Activated T-cell treated with anti-CD3 and anti-CD28 coated beads, Interleukin-2, amount 50 U/mL, for 72 hours (primary cell): ENCODE results near the gene MVB12B. TPM values are rescaled to one million over a fixed set of nuclear protein-coding genes. Genes with fewer than 3 reads are reported as not detected.

ENCODE experiments used
- ATAC-seq, 2 donors: fragments of 150-1000 bp; cut with Tn5 transposase; replicated peaks in 1 of 2; 2 replicates each; pipeline ENCODE4 v1.10.0; 2021; ENCODE audit warnings: moderate library complexity in 2 of 2, mild to moderate bottlenecking in 1 of 2
- DNase-seq, 2 donors: peaks; one replicate each; pipeline ENCODE4 v3.0.0; 2021 to 2022; ENCODE audit warnings: mixed read lengths in 1 of 2
- H3K27ac Mint-ChIP-seq: one replicate; pipeline ENCODE4 v1.8.0; 2022; ENCODE audit warnings: mild to moderate bottlenecking, moderate library complexity, mixed read lengths
- H3K27me3 Mint-ChIP-seq: one replicate; pipeline ENCODE4 v1.8.0; 2022; ENCODE audit warnings: low read depth, mixed read lengths
- H3K36me3 Mint-ChIP-seq, 2 donors: one replicate each; pipeline ENCODE4 v1.8.0; 2022; ENCODE audit warnings: mixed read lengths in 2 of 2, mild to moderate bottlenecking in 1 of 2; ENCODE audit not compliant: insufficient read depth in 2 of 2
- H3K4me1 Mint-ChIP-seq: one replicate; pipeline ENCODE4 v1.8.0; 2022; ENCODE audit warnings: low read depth, mixed read lengths
- H3K4me3 Mint-ChIP-seq, 2 donors: one replicate each; pipeline ENCODE4 v1.8.0; 2022; ENCODE audit warnings: mild to moderate bottlenecking in 2 of 2, mixed read lengths in 2 of 2, moderate library complexity in 2 of 2
- H3K9me3 Mint-ChIP-seq, 2 donors: one replicate each; pipeline ENCODE4 v1.8.0; 2022; ENCODE audit warnings: mixed read lengths in 2 of 2
- total RNA-seq, 2 donors: library from RNA; stranded (reverse); gene quantifications; one replicate each; pipeline ENCODE4 v1.2.3, GENCODE V29; 2022

The MVB12B gene
- total RNA-seq, 2 donors from 2014 or later, result 11.5 to 17.1 TPM

DNA sequence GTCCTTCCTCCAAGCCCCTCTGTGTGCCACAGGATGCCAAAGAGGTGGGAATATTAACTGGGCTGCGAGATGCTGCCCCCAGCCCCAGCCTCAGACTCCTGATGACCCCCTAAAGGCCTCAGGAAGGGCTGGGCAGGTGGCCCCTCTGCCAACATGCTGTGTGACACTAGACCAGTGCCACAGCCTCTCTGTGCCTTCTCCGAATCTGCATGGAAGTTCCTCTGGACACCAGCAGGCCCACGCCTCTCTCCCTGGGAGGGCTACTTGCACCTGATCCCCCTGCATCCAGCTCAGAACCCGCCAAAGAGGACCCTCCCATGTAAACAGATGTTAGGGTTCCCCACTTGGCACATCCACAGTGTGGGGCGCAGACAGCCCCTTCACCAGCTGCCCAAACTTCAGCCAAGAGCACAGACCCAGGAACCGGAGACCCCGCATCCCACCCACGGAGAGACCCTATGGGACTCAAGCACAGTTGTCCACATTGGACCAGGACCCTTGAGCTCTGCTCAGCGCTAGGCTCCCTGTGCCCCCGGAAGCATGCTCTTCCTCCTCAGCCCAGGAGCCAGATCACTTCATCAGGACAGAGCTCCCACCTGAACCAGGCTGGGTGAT is 195.5 kb downstream of the MVB12B start:
- Mint-ChIP-seq H3K27me3 (peaks cover 83% of the 10 kb centered on the region), H3K9me3 (no peaks in the 10 kb centered on the region), H3K4me3 (no peak overlapping the region), H3K36me3 (no peaks in the 10 kb centered on the region), H3K27ac (no peak overlapping the region), H3K4me1 (peaks cover 44% of the 10 kb centered on the region)
- ATAC-seq (no peak), DNase-seq (no peak)

DNA sequence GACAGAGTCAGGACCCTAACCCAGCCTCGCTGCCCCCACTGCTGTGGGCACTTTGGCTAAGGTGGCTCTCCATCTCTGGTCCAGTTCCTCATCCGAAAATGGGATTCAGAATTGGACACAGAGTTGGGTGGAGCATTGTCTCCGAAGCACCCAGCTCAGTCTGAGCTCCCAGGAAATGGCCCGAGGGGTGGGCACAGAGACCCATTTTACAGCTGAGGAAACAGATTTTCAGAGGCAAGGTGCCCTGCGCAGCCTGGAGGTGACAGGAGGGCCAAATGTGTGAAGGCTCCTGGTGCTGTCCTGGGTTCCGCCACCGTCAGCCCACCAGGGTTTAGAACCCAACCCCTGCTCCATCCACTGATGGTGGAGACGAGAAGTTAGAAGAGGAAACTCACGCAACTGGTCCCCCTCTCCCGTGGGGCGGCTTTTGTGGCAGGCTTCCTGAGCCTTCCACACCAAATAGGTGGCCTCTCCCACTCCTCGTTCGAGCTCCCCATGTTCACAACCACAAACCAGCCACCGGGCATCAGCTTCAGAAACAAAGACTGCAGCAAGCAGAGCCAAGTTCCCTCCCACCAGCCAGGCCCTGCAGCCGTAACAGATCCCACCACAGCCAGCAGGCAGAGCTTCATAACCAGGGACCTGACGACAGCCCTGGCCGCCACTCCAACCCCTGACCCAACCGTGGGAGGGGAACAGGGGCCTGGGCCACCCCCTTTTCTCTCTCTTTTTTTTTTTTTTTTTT is 196.2 kb downstream of the MVB12B start:
- H3K36me3 Mint-ChIP-seq, result no peaks in the 10 kb centered on the region
- peaks cover 80% of the 10 kb centered on the region for H3K27me3 Mint-ChIP-seq
- H3K27ac Mint-ChIP-seq, result no peak overlapping the region
- no peak for DNase-seq
- peaks cover 37% of the 10 kb centered on the region for H3K4me1 Mint-ChIP-seq
- peak overlapping the region; percentile 48 for H3K4me3 Mint-ChIP-seq
- no peaks in the 10 kb centered on the region for H3K9me3 Mint-ChIP-seq
- no peak for ATAC-seq

DNA sequence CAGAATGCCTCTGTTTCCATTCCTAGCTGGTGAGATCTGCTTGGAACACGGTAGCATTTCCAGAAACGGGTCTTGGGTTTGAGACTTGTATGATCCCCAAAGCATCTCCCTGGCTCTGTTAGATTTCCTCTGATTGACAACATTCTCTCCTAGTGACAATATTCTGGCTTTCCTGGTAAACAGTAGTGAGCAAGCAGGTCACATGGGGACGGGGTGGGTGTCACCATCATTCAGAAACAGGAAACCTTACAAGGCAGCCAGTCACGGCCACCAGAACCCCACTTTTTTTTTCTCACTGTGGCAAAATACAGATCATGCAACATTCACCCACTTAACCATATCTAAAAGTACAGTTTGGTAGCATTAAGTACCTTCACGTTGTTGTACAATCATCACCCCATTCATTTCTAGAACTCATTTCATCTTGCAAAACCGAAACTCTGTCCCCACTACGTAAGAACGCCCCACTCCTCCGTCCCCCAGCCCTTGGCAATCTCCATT is 197.0 kb downstream of the MVB12B start:
- peak overlapping the region; percentile 9 for H3K27ac Mint-ChIP-seq
- DNase-seq (peak; percentile 65 to 70), ATAC-seq (peak; percentile 80 to 84)
- peak overlapping the region; percentile 48 to 66 for H3K4me3 Mint-ChIP-seq
- H3K4me1 Mint-ChIP-seq, result peaks cover 28% of the 10 kb centered on the region
- no peaks in the 10 kb centered on the region for H3K36me3 Mint-ChIP-seq
- H3K9me3 Mint-ChIP-seq, result no peaks in the 10 kb centered on the region
- H3K27me3 Mint-ChIP-seq, result peaks cover 76% of the 10 kb centered on the region

DNA sequence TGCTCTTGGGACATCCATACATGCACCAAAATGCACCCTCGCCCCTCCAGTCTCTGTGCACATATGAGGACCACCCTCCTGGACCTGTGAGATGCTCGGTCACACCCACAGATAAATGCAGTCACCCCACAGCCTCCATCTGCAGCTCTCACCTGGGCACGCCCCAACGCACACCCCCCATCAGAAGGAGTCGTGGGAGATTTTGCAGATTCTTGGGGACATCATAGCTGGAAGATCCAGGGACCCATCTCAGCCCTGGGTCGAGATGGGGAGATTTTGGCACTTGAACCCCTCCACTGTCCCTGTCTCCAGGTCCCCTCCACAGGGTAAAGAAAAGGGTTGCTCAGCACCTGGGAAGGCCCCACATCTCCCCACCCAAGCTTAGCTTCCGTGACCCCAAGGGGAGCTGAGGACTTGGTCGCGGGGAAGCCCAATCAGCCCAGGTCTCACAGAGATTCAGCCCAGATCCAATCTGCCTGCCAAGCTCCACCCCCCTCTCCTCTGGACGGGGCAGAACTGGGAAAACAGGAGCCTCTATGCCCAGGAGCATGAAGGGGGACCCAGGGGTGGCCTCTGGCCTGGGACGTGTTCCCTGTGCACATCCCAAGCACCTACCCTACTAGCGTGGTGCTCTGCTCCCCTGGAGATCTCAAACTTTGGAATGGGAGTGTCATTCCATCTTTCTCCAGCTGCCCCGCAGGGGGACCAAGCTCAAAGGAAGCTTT is 197.9 kb downstream of the MVB12B start:
- Mint-ChIP-seq H3K36me3 (no peaks in the 10 kb centered on the region), H3K27me3 (peaks cover 76% of the 10 kb centered on the region), H3K9me3 (no peaks in the 10 kb centered on the region), H3K27ac (peak overlapping the region; percentile 12), H3K4me3 (peak overlapping the region in 1 of 2 donors; percentile 66), H3K4me1 (peaks cover 19% of the 10 kb centered on the region)
- ATAC-seq (no peak), DNase-seq (no peak)

DNA sequence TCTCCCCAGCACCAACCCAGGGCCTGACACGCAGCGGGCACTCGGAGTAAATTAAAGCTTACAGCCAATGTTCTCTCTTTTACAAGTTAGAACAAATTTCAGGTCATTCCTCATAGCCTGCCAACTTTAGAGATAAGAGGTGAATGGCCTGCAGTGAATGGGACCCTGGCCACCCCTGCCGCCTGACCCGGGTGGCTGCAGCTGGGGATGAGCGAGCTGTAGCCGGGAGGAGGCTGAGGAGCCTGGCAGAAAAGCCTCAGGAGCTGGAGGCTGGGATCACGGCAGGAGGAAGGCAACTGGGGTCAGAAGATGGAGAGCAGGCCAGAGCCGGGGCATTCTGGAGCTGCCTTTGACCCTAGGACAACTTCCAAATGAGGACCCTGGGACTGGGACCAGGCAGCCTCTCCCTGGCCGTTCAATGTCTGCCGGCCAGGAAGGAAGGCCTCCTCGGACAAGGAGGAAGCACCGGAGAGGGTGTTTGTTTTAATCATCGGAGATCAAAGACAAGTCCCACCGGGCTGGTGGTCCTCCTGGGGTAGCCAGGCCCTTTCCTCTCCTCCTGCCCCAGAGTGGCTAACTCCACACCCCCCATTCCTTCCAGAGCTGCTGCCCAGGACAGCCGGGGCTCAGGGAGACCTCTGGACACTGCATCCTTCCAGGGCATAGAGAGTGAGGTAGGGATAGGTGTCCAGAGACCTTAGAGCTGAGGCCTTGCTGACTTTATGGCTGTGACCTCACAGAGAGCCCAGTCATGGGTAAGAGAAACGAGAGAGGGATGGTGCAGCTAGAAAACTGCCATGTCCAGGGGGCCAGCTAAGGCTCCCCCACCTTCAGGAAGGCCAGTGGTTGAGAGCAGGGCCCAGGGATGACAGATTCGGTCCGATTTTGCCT is 199.8 kb downstream of the MVB12B start:
- Mint-ChIP-seq H3K4me1 (peaks cover 18% of the 10 kb centered on the region), H3K36me3 (no peaks in the 10 kb centered on the region), H3K27ac (no peak overlapping the region), H3K4me3 (no peak overlapping the region), H3K27me3 (peaks cover 67% of the 10 kb centered on the region), H3K9me3 (no peaks in the 10 kb centered on the region)
- no peak for ATAC-seq
- DNase-seq, result no peak

DNA sequence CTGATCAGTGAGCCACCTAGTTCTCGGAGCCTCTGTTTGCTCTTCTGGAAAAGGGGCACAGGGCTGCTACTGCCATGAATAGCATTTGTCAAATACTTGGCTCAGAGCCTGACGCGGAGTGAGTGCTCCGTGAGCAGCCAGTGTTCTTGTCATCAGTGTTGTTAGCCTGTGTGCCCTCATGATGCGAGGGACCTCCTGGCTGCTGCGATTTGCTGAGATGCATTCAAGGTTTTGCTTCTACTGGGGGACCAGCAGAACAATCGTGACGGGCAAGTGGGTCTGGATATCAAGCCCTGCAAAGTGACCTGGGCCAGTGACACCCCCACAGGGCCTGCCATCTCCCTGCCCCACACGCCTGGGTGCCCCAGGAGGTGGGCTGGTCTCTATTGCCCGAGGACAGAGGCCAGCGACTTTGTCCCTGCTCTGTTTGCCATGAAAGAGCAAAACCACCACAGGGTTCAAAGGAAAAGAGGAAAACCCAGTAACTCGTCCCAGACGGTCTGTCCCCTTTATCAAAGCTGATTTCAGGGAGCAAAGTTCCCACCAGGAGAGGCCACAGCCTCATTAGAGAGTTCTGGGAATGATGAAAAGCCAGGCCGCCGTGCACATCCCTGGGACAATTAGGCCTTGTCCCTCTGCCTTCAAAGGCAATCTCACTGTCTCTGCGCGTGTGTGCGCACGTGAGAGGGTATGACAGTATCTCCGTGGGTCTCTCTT is 200.6 kb downstream of the MVB12B start:
- no peak for ATAC-seq
- Mint-ChIP-seq H3K4me3 (no peak overlapping the region), H3K9me3 (no peaks in the 10 kb centered on the region), H3K27ac (no peak overlapping the region), H3K36me3 (no peaks in the 10 kb centered on the region), H3K4me1 (peaks cover 18% of the 10 kb centered on the region), H3K27me3 (peaks cover 63% of the 10 kb centered on the region)
- no peak for DNase-seq

DNA sequence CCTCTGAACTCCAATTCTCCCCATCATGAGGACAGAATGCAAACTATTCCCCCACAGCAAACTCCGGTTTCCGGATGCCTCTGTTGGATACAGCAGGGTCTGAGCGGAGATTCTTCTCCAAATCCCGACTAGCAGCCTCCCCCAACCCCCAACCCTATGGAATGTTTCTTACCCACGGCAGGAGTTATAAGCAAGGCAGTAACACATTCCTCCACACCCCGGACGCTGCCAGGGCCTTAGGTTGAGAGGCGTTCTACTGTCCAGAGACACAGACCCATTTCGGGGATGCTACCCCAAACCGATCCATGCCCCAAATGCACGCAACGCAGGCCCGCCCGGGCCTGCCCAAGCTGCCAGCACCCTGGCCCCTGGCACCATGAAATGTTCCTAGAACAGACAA is 201.5 kb downstream of the MVB12B start:
- Mint-ChIP-seq H3K4me1 (peaks cover 13% of the 10 kb centered on the region), H3K27ac (no peak overlapping the region), H3K4me3 (no peak overlapping the region), H3K36me3 (no peaks in the 10 kb centered on the region), H3K27me3 (peaks cover 62% of the 10 kb centered on the region), H3K9me3 (no peaks in the 10 kb centered on the region)
- ATAC-seq, result no peak
- no peak for DNase-seq

DNA sequence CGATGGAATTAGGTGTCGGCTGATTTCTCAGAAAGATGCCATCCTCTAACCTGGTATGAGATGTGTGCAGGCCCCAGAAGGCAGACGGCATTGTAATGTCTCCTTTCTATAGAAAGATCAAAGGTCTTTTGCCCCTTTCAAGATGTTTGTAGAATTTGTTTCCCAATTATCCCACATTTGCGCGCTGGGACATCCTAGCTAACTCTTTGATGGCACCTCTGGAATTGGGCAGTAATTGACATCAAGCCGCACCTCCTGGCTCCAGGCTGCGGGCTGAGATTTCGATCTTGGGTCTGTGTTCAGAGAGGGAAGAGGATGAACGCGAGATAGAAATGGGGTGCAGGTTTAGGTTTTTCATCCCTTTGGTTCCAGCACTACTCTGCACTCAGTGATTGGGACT is 202.3 kb downstream of the MVB12B start:
- H3K9me3 Mint-ChIP-seq, result no peaks in the 10 kb centered on the region
- H3K27me3 Mint-ChIP-seq, result peaks cover 59% of the 10 kb centered on the region
- ATAC-seq, result no peak
- no peak overlapping the region for H3K27ac Mint-ChIP-seq
- peaks cover 5% of the 10 kb centered on the region for H3K4me1 Mint-ChIP-seq
- H3K4me3 Mint-ChIP-seq, result no peak overlapping the region
- DNase-seq, result no peak
- no peaks in the 10 kb centered on the region for H3K36me3 Mint-ChIP-seq

DNA sequence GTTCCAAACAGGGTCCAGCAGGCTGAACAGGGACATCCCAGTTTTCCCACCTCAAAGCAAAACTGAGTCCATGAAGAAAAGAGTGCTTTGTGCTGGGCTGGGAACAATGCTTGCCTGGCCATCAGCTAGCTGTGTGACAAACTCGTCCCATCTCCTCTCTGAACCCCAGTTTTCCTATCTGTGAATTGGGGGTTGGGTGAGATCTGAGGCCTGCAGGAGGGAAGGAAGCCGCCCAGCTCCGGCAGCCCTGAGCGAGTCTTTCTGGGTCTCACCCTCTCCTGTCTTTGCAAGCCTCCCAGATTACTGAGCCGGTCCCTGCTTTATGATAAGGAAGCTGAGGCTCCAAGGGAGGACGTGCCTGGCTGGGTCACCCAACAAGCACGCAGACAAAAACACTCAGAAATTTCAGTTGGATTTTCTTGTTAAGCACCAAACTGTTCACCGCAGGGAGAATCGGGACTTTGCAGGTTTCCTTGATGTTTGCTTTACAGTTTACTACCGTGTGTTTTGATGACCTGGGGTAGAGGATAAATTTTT is 204.5 kb downstream of the MVB12B start:
- ATAC-seq, result no peak
- H3K9me3 Mint-ChIP-seq, result no peaks in the 10 kb centered on the region
- no peak overlapping the region for H3K4me3 Mint-ChIP-seq
- peaks cover 46% of the 10 kb centered on the region for H3K27me3 Mint-ChIP-seq
- H3K36me3 Mint-ChIP-seq, result no peaks in the 10 kb centered on the region
- no peak for DNase-seq
- no peaks in the 10 kb centered on the region for H3K4me1 Mint-ChIP-seq
- no peak overlapping the region for H3K27ac Mint-ChIP-seq

DNA sequence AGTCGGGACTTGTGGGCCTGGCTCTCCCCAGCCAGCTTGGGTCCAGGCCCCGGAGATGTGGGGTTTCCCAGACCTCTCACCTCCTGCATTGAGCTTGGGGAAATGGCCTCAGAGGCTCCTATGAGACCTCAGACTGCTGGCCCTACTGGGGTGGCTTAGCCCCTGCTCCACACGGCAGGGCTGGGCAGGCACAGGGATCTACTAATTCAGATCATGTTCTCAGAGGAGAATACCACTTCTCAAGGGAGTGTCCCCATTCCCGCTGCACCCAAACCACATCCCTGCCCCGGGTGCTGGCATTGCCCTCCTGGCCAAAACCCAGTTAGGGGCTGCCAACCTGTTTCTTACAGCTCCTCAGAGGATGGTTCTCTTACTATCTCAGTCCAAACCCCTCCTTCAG is 205.0 kb downstream of the MVB12B start:
- Mint-ChIP-seq H3K36me3 (no peaks in the 10 kb centered on the region), H3K4me3 (no peak overlapping the region), H3K27me3 (peaks cover 50% of the 10 kb centered on the region), H3K9me3 (no peaks in the 10 kb centered on the region), H3K27ac (no peak overlapping the region), H3K4me1 (no peaks in the 10 kb centered on the region)
- no peak for ATAC-seq
- no peak for DNase-seq

DNA sequence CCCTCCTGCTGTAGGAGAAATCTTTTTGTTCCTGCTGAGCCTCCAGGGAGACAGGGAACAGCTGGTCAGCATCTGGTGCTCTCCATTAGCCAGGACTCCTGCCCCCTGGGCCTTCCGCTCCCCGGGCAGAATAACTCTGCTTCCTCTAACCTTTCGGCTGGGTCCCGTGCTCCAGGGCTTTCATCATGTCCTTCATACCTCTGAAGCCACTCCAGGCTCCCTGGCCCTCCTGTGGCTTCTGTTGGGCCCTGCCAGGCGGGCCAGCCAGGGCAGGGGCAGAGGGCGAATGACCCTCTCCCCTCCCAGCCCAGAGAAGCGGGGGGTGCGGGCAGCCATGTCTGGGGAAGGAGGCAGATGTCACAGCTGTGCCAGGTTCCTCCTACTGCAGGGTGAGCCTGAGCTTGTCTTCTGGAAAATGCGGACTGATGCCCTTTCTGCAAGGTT is 205.4 kb downstream of the MVB12B start:
- peaks cover 54% of the 10 kb centered on the region for H3K27me3 Mint-ChIP-seq
- no peak overlapping the region for H3K27ac Mint-ChIP-seq
- DNase-seq (no peak), ATAC-seq (no peak)
- H3K36me3 Mint-ChIP-seq, result no peaks in the 10 kb centered on the region
- H3K4me1 Mint-ChIP-seq, result no peaks in the 10 kb centered on the region
- H3K4me3 Mint-ChIP-seq, result no peak overlapping the region
- H3K9me3 Mint-ChIP-seq, result no peaks in the 10 kb centered on the region

DNA sequence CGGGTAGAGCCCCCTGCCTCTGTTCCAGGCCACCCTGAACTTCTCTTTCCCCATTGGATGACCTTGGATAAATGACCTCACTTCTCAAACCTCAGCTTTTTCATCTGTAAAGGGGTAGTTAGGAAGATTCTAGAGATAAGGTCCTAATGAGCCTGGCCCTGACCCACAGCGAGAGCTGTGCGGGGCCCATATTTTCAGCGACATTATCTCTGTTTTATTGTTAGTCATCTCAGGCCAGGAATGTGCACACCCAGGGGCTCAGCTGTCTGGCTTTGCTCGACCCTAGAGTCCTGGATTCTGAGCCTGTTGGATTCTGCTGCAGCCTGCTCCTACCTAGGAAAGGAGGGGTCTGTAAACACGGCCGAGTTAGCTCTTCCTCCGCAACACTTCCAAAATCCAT is 205.9 kb downstream of the MVB12B start:
- no peaks in the 10 kb centered on the region for H3K4me1 Mint-ChIP-seq
- no peak for ATAC-seq

More for the DNA sequence above, 205.9 kb downstream of the MVB12B start:
- Mint-ChIP-seq H3K4me3 (no peak overlapping the region), H3K27ac (no peak overlapping the region), H3K36me3 (no peaks in the 10 kb centered on the region), H3K27me3 (peaks cover 58% of the 10 kb centered on the region), H3K9me3 (no peaks in the 10 kb centered on the region)
- DNase-seq, result no peak
